ENCODE data around the gene MAN2A1. TPM values are rescaled to one million over a fixed set of nuclear protein-coding genes. Genes with fewer than 3 reads are reported as not detected.

Gene MAN2A1
- total RNA-seq, 1 experiment from 2014 or later = 78.0 TPM

DNA sequence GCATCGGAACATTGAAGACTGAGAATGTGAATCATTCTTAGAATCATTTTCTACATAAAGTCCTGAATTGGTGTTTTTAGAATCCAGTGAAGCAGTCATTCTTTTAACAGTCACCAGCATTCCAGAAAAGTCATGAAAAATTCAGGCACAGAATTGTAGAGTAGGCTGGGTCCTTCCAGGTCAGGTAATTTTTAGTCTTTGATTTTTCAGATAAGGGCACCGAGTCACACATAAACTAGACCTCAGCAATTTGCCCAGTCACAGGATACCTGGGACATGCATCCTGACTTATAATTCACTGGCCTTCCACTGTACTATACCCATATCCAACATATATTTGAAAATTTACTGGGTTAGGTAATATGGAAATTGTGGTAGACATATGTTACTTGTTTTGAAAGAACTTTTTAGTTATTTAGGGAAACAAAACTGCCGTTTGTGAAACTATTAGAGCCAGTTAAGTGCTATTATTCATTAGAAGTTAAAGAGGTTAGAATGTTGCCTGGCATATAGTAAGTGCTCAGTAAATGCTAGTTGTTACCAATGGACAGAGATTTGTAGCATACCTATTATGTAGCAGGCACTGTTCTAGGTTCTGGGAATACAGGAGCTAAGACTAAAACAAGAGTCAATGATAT lies 10.9 kb downstream of the MAN2A1 start:
- H2AFZ ChIP-seq (ENCODE audit: low read length) = no peak overlapping the region
- H2AK5ac ChIP-seq (ENCODE audit: insufficient read length, low read length) = no peak overlapping the region
- no peak overlapping the region for H3K4ac ChIP-seq (ENCODE audit: low read depth, low read length)
- TF ChIP-seq, protein P1, sequence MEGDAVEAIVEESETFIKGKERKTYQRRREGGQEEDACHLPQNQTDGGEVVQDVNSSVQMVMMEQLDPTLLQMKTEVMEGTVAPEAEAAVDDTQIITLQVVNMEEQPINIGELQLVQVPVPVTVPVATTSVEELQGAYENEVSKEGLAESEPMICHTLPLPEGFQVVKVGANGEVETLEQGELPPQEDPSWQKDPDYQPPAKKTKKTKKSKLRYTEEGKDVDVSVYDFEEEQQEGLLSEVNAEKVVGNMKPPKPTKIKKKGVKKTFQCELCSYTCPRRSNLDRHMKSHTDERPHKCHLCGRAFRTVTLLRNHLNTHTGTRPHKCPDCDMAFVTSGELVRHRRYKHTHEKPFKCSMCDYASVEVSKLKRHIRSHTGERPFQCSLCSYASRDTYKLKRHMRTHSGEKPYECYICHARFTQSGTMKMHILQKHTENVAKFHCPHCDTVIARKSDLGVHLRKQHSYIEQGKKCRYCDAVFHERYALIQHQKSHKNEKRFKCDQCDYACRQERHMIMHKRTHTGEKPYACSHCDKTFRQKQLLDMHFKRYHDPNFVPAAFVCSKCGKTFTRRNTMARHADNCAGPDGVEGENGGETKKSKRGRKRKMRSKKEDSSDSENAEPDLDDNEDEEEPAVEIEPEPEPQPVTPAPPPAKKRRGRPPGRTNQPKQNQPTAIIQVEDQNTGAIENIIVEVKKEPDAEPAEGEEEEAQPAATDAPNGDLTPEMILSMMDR (conservative IDR thresholded peaks at IDR 0.05) = no peak
- H3K27me3 ChIP-seq (ENCODE audit: insufficient read depth, low read length) = no peaks in the 10 kb centered on the region
- no peak overlapping the region for H2BK20ac ChIP-seq (ENCODE audit: low read depth, low read length, poor library complexity, severe bottlenecking)
- Mint-ChIP-seq H3K9me3 (no peaks in the 10 kb centered on the region), H3K27ac (peak overlapping the region in 2 of 3 experiments; percentile 5 to 24; a peak in 3 of 7 replicates), H3K36me3 (ENCODE audit: insufficient read depth in 1 of 3, low read depth in 3 of 3) (peaks cover 9 to 16% (median 15%) of the 10 kb centered on the region in 3 experiments; a peak in 6 of 7 replicates), H3K27me3 (ENCODE audit: low read depth) (no peaks in the 10 kb centered on the region), H3K4me3 (no peak overlapping the region), H3K4me1 (peaks cover 77 to 85% of the 10 kb centered on the region in 2 experiments)
- H3T11ph ChIP-seq (ENCODE audit: low read length) = no peak overlapping the region
- H2BK12ac ChIP-seq (ENCODE audit: insufficient read length, low read depth, low read length) = no peak overlapping the region
- no peak overlapping the region for H3K4me2 ChIP-seq (ENCODE audit: insufficient read depth, insufficient read length, low read length)
- no peak overlapping the region for H2BK15ac ChIP-seq (ENCODE audit: low read depth, low read length)
- no peak overlapping the region for H4K8ac ChIP-seq (replicated peaks; ENCODE audit: insufficient read length, low read depth, low read length)
- peaks cover 4% of the 10 kb centered on the region for H3K79me1 ChIP-seq (ENCODE audit: insufficient read depth, low read depth, low read length, poor library complexity, severe bottlenecking)
- H3K14ac ChIP-seq (ENCODE audit: insufficient read depth, low read length) = no peak overlapping the region
- no peak for DNase-seq
- H3K27ac ChIP-seq (ENCODE audit: insufficient read length, low read depth, low read length) = no peak overlapping the region
- no peak overlapping the region for H4K5ac ChIP-seq (ENCODE audit: insufficient read length, low read depth, low read length)
- no peak overlapping the region for H3K18ac ChIP-seq (ENCODE audit: insufficient read length, low read depth, low read length)
- H3K56ac ChIP-seq (ENCODE audit: insufficient read length, low read depth, low read length) = no peak overlapping the region
- H4K91ac ChIP-seq (ENCODE audit: insufficient read length, low read depth, low read length) = no peak overlapping the region
- H3K9me3 ChIP-seq (ENCODE audit: control insufficient read depth, low read depth, low read length) = no peaks in the 10 kb centered on the region
- no CpG with 5 or more reads among the region's 3 CpGs for WGBS (ENCODE audit: extremely low coverage, insufficient read length, low lambda C conversion rate)
- H2BK5ac ChIP-seq (ENCODE audit: insufficient read length, low read length) = no peak overlapping the region
- no peaks in the 10 kb centered on the region for H3K23me2 ChIP-seq (ENCODE audit: insufficient read length, low read depth, low read length, poor library complexity, severe bottlenecking)
- H3K4me1 ChIP-seq (ENCODE audit: insufficient read depth, low read length) = peaks cover 20% of the 10 kb centered on the region; the same call in 1 of the 2 replicates
- no peak overlapping the region for H3K9ac ChIP-seq (ENCODE audit: extremely low read depth, insufficient read length, low read length)
- no peaks in the 10 kb centered on the region for H4K20me1 ChIP-seq (ENCODE audit: control insufficient read depth, insufficient read depth, insufficient read length)
- peaks cover 46% of the 10 kb centered on the region; the same call in 1 of the 2 replicates for H3K79me2 ChIP-seq (ENCODE audit: insufficient read depth, low read length)
- H2BK120ac ChIP-seq (ENCODE audit: low read depth, low read length, poor library complexity, severe bottlenecking) = no peak overlapping the region
- no peak overlapping the region for H3K23ac ChIP-seq (ENCODE audit: insufficient read length, low read depth, low read length)

All from H9 (cell line).